ENCODE data around the gene BAIAP2L1. TPM values are rescaled to one million over a fixed set of nuclear protein-coding genes. Genes with fewer than 3 reads are reported as not detected.
"Not testable (repeated sequence)": the region's sequence is repeated elsewhere in the genome, so short reads cannot be mapped to it uniquely, and the experiment has no call there.

BAIAP2L1 gene
- total RNA-seq, 2 donors from 2014 or later: 30.5 to 38.4 TPM

- Mint-ChIP-seq H3K4me3 (no peak overlapping the region), H3K4me1 (peaks cover 9% of the 10 kb centered on the region), H3K9me3 (no peaks in the 10 kb centered on the region), H3K36me3 (ENCODE audit: low read depth) (no peaks in the 10 kb centered on the region), H3K27ac (no peak overlapping the region), H3K27me3 (ENCODE audit: insufficient read depth) (peaks cover 22% of the 10 kb centered on the region)
- TF ChIP-seq, protein P1, sequence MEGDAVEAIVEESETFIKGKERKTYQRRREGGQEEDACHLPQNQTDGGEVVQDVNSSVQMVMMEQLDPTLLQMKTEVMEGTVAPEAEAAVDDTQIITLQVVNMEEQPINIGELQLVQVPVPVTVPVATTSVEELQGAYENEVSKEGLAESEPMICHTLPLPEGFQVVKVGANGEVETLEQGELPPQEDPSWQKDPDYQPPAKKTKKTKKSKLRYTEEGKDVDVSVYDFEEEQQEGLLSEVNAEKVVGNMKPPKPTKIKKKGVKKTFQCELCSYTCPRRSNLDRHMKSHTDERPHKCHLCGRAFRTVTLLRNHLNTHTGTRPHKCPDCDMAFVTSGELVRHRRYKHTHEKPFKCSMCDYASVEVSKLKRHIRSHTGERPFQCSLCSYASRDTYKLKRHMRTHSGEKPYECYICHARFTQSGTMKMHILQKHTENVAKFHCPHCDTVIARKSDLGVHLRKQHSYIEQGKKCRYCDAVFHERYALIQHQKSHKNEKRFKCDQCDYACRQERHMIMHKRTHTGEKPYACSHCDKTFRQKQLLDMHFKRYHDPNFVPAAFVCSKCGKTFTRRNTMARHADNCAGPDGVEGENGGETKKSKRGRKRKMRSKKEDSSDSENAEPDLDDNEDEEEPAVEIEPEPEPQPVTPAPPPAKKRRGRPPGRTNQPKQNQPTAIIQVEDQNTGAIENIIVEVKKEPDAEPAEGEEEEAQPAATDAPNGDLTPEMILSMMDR (conservative IDR thresholded peaks at IDR 0.05): no peak
- Histone ChIP-seq H3K36me3 (ENCODE audit: control insufficient read depth, insufficient read depth, low read length) (no peaks in the 10 kb centered on the region), H3K9me3 (ENCODE audit: control insufficient read depth, low read length) (no peaks in the 10 kb centered on the region), H3K4me1 (ENCODE audit: control insufficient read depth, insufficient read depth, low read length) (peaks cover 3% of the 10 kb centered on the region), H3K27ac (ENCODE audit: low read depth, low read length) (no peak overlapping the region), H3K27me3 (ENCODE audit: control insufficient read depth, insufficient read depth, low read length, poor library complexity, severe bottlenecking) (peaks cover 7% of the 10 kb centered on the region), H3K4me3 (ENCODE audit: low read length) (no peak overlapping the region), H3K9ac (ENCODE audit: extremely low read depth, low read length, poor library complexity, severe bottlenecking) (no peak overlapping the region)
- 85% methylated on average over 2 of the region's 2 CpGs; no CpG with 5 or more reads in 1 of the 2 experiments for WGBS, 2 experiments (ENCODE audit: insufficient coverage in 1 of 2, insufficient read length in 1 of 2)
- DNase-seq: no peak
Measured at GRCh38 chr7:98423043-98423442, 22.2 kb upstream of the BAIAP2L1 start.

GRCh38 chr7:98420966-98421612 lies 20.2 kb upstream of the BAIAP2L1 start:
- peaks cover 9% of the 10 kb centered on the region for H3K4me1 Mint-ChIP-seq
- no peak overlapping the region for H3K27ac ChIP-seq (ENCODE audit: low read depth, low read length)
- peaks cover 7% of the 10 kb centered on the region for H3K27me3 ChIP-seq (ENCODE audit: control insufficient read depth, insufficient read depth, low read length, poor library complexity, severe bottlenecking)
- H3K4me3 ChIP-seq (ENCODE audit: low read length): no peak overlapping the region
- 38 to 47% methylated on average over 16 to 27 of the region's 27 CpGs for WGBS, 2 experiments (ENCODE audit: insufficient coverage in 1 of 2, insufficient read length in 1 of 2)
- H3K27ac Mint-ChIP-seq: no peak overlapping the region
- no peaks in the 10 kb centered on the region for H3K36me3 ChIP-seq (ENCODE audit: control insufficient read depth, insufficient read depth, low read length)
- TF ChIP-seq, protein P1 (conservative IDR thresholded peaks at IDR 0.05): peak; percentile 99
- H3K4me3 Mint-ChIP-seq: no peak overlapping the region
- H3K9me3 ChIP-seq (ENCODE audit: control insufficient read depth, low read length): no peaks in the 10 kb centered on the region
- peaks cover 3% of the 10 kb centered on the region for H3K4me1 ChIP-seq (ENCODE audit: control insufficient read depth, insufficient read depth, low read length)
- no peaks in the 10 kb centered on the region for H3K36me3 Mint-ChIP-seq (ENCODE audit: low read depth)
- H3K9ac ChIP-seq (ENCODE audit: extremely low read depth, low read length, poor library complexity, severe bottlenecking): no peak overlapping the region
- peaks cover 22% of the 10 kb centered on the region for H3K27me3 Mint-ChIP-seq (ENCODE audit: insufficient read depth)
- no peaks in the 10 kb centered on the region for H3K9me3 Mint-ChIP-seq
- DNase-seq: peak; percentile 96

- H3K36me3 Mint-ChIP-seq (ENCODE audit: low read depth); H3K27ac ChIP-seq (ENCODE audit: low read depth, low read length); DNase-seq; H3K9ac ChIP-seq (ENCODE audit: extremely low read depth, low read length, poor library complexity, severe bottlenecking); H3K4me1 Mint-ChIP-seq; H3K27ac Mint-ChIP-seq; H3K27me3 ChIP-seq (ENCODE audit: control insufficient read depth, insufficient read depth, low read length, poor library complexity, severe bottlenecking); H3K36me3 ChIP-seq (ENCODE audit: control insufficient read depth, insufficient read depth, low read length); H3K9me3 ChIP-seq (ENCODE audit: control insufficient read depth, low read length); H3K4me3 ChIP-seq (ENCODE audit: low read length); H3K4me3 Mint-ChIP-seq; H3K9me3 Mint-ChIP-seq; H3K4me1 ChIP-seq (ENCODE audit: control insufficient read depth, insufficient read depth, low read length): not testable (repeated sequence)
- H3K27me3 Mint-ChIP-seq (ENCODE audit: insufficient read depth): peaks cover 18% of the 10 kb centered on the region
- WGBS, 2 experiments (ENCODE audit: insufficient coverage in 1 of 2, insufficient read length in 1 of 2): 94 to 97% methylated on average over 3 of the region's 3 CpGs
Measured at GRCh38 chr7:98419988-98420387, 19.1 kb upstream of the BAIAP2L1 start.

DNA sequence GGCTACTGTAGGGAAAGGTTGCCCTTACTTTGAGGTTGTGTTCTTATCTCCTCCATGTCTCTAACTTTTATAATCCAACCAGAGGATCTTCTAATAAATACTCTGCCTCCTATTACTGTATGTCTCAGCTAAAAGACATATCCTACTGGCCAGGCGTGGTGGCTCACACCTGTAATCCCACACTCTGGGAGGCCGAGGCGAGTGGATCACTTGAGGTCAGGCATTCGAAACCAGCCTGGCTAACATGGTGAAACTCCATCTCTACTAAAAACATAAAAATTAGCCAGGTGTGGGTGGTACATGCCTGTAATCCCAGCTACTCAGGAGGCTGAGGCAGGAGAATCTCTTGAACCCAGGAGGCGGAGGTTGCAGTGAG lies 18.4 kb upstream of the BAIAP2L1 start:
- not testable (repeated sequence) for H3K9me3 ChIP-seq (ENCODE audit: control insufficient read depth, low read length); H3K4me1 Mint-ChIP-seq; H3K9me3 Mint-ChIP-seq; H3K27ac ChIP-seq (ENCODE audit: low read depth, low read length); H3K36me3 ChIP-seq (ENCODE audit: control insufficient read depth, insufficient read depth, low read length); H3K4me3 ChIP-seq (ENCODE audit: low read length); DNase-seq; H3K36me3 Mint-ChIP-seq (ENCODE audit: low read depth); H3K4me3 Mint-ChIP-seq; H3K9ac ChIP-seq (ENCODE audit: extremely low read depth, low read length, poor library complexity, severe bottlenecking); H3K27me3 ChIP-seq (ENCODE audit: control insufficient read depth, insufficient read depth, low read length, poor library complexity, severe bottlenecking); H3K4me1 ChIP-seq (ENCODE audit: control insufficient read depth, insufficient read depth, low read length)
- WGBS, 2 experiments (ENCODE audit: insufficient coverage in 1 of 2, insufficient read length in 1 of 2): 88 to 92% methylated on average over 5 of the region's 5 CpGs
- Mint-ChIP-seq H3K27ac (peak overlapping the region; percentile 69), H3K27me3 (ENCODE audit: insufficient read depth) (peaks cover 19% of the 10 kb centered on the region)
